HepG2 (cell line): ENCODE results near the gene JMJD1C. TPM values are rescaled to one million over a fixed set of nuclear protein-coding genes. Genes with fewer than 3 reads are reported as not detected.

Experiments used
- AKNA ChIP-seq: sonication (generic); formaldehyde crosslinking; IDR thresholded peaks from 2 replicates; pipeline ENCODE4 v1.4.0; 2020; ENCODE audit warnings: missing genetic modification reagents, borderline replicate concordance
- DNMT1 ChIP-seq: sonication (generic); formaldehyde crosslinking; IDR thresholded peaks from 2 replicates; pipeline ENCODE4 v1.5.1; 2020; ENCODE audit warnings: mild to moderate bottlenecking, missing genetic modification reagents
- GABPB1 ChIP-seq: IDR thresholded peaks from 2 replicates; pipeline ENCODE4 v1.6.1; 2016; ENCODE audit warnings: mild to moderate bottlenecking, missing genetic modification reagents, moderate library complexity, missing compliant biosample characterization
- MBD4 ChIP-seq: IDR thresholded peaks from 2 replicates; pipeline ENCODE4 v1.6.1; 2012; ENCODE audit warnings: low read length, inconsistent platforms, borderline replicate concordance
- NFIC ChIP-seq: IDR thresholded peaks from 2 replicates; pipeline ENCODE4 v1.6.1; 2012; ENCODE audit warnings: mild to moderate bottlenecking, low read length, inconsistent platforms
- NFRKB ChIP-seq: fragments of 450-650 bp; IDR thresholded peaks from 2 replicates; pipeline ENCODE4 v1.6.1; 2017
- REXO4 ChIP-seq: sonication (generic); formaldehyde crosslinking; IDR thresholded peaks from 2 replicates; pipeline ENCODE4 v1.8.0; 2022; ENCODE audit warnings: missing genetic modification reagents, mild to moderate bottlenecking, borderline replicate concordance
- ZFX ChIP-seq: sonication (generic); formaldehyde crosslinking; IDR thresholded peaks from 2 replicates; pipeline ENCODE4 v1.4.0; 2020; ENCODE audit warnings: mild to moderate bottlenecking, low read depth, missing genetic modification reagents, moderate library complexity
- ZNF136 ChIP-seq: sonication (generic); formaldehyde crosslinking; IDR thresholded peaks from 2 replicates; pipeline ENCODE4 v1.8.1; 2022; ENCODE audit warnings: low read depth, mild to moderate bottlenecking, moderate library complexity, missing genetic modification reagents
- ZNF235 ChIP-seq: sonication (generic); formaldehyde crosslinking; IDR thresholded peaks from 2 replicates; pipeline ENCODE4 v1.8.1; 2023; ENCODE audit warnings: mild to moderate bottlenecking, missing genetic modification reagents, borderline replicate concordance
- ZNF335 ChIP-seq: sonication (generic); formaldehyde crosslinking; IDR thresholded peaks from 2 replicates; pipeline ENCODE4 v1.4.0; 2020; ENCODE audit warnings: missing genetic modification reagents
- ZNF354B ChIP-seq: sonication (generic); formaldehyde crosslinking; IDR thresholded peaks from 2 replicates; pipeline ENCODE4 v1.8.0; 2022; ENCODE audit warnings: mild to moderate bottlenecking, missing genetic modification reagents
- ZNF605 ChIP-seq: sonication (generic); formaldehyde crosslinking; IDR thresholded peaks from 2 replicates; pipeline ENCODE4 v1.8.0; 2022; ENCODE audit warnings: mild to moderate bottlenecking, missing genetic modification reagents
- ZNF703 ChIP-seq: sonication (generic); formaldehyde crosslinking; IDR thresholded peaks from 2 replicates; pipeline ENCODE4 v1.5.1; 2020; ENCODE audit warnings: missing genetic modification reagents, mild to moderate bottlenecking, moderate library complexity, borderline replicate concordance
- ZNF776 ChIP-seq: sonication (generic); formaldehyde crosslinking; IDR thresholded peaks from 2 replicates; pipeline ENCODE4 v1.4.0; 2020; ENCODE audit warnings: mild to moderate bottlenecking, missing genetic modification reagents
- ZSCAN5A ChIP-seq: sonication (generic); formaldehyde crosslinking; IDR thresholded peaks from 2 replicates; pipeline ENCODE4 v1.8.0; 2022; ENCODE audit warnings: mild to moderate bottlenecking, missing genetic modification reagents, borderline replicate concordance
- polyA plus RNA-seq, 8 experiments: library from polyadenylated mRNA; depleted of rRNA in 3 of 8; stranded (reverse) in 7 of 8; unstranded in 1 of 8; fragments of >200 nt; fragmentation: Illumina TruSeq in 4 of 8; extraction: Trizol in 4 of 8; gene quantifications; 2 replicates each; pipeline versions ENCODE4 v1.2.1 to v1.2.3, GENCODE V29; 2011 to 2016; ENCODE audit warnings: low read depth in 4 of 8, missing spikeins in 1 of 8, mixed read lengths in 1 of 8; ENCODE audit not compliant: insufficient read depth in 1 of 8
- total RNA-seq, 5 experiments: library from RNA; depleted of rRNA; stranded (reverse); fragments of >200 nt; fragmentation: Illumina TruSeq; extraction: Trizol; gene quantifications; 2 replicates each; pipeline ENCODE4 v1.2.3, GENCODE V29; 2016; ENCODE audit warnings: low read depth in 1 of 5
- TF ChIP-seq, protein P1 (sequence below): sonication (generic); formaldehyde crosslinking; IDR thresholded peaks from 2 replicates; pipeline ENCODE4 v1.5.0; 2020; ENCODE audit warnings: missing genetic modification reagents
- TF ChIP-seq, protein P2 (sequence below): sonication (generic); formaldehyde crosslinking; IDR thresholded peaks from 2 replicates; pipeline ENCODE4 v1.4.0; 2020; ENCODE audit warnings: missing genetic modification reagents

JMJD1C gene
- total and polyA plus RNA-seq, 2 of the 13 experiments (the other 11 are each of a cell fraction or from before 2014, with no cell fraction given) = 42.3 to 42.7 TPM

DNA sequence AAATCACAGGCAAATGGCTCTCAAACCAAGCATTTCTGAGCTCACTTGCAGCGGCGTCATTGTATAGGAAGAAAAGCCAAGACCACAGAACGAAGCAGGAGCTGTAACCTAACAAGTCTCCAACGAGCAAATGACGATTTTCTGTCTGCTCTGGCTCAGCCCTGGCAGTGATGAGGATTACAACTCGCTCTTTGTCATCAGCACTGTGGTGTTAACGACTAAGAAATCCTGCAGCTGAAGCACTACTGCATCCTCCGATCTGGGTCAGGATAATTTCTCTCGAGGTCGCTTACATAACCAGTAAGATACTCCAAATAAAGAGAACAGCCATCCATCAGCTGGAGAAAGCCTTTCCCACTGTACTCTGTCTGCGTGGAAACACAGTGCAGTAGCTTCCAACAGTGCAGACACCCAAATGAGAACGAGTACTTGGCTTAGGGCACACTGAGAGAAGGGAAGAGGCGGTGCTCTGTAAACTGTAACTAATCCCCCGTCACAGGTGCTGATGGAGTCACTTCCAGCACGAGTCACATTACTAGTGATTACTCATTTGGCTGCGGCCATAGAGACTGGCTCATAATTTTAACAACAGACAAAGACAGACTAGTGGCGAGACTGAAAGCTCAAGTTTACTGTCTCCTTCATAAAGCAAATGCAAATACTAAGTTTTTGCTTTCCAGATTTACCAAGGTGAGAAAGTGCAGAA, 196.8 kb downstream of the JMJD1C start (continued):
- TF ChIP-seq ZNF235 (CRISPR knock-in tag) = no peak
- no peak for TF ChIP-seq ZNF703 (CRISPR knock-in tag)
- TF ChIP-seq NFRKB = no peak
- TF ChIP-seq ZSCAN5A (CRISPR knock-in tag) = peak; percentile 69; the same call in 1 of the 2 replicates
- TF ChIP-seq AKNA (CRISPR knock-in tag) = no peak
- TF ChIP-seq ZNF605 = peak; percentile 78
- no peak for TF ChIP-seq DNMT1 (CRISPR knock-in tag)
- TF ChIP-seq ZNF354B (CRISPR knock-in tag) = no peak
- TF ChIP-seq REXO4 (CRISPR knock-in tag) = no peak
- TF ChIP-seq ZNF136 (CRISPR knock-in tag) = no peak
- TF ChIP-seq NFIC = 0 out of 2 replicates have a peak, but pooled peaks have one; percentile 26
- peak; percentile 36; the same call in 1 of the 2 replicates for TF ChIP-seq GABPB1 (CRISPR knock-in tag)
- TF ChIP-seq ZNF776 (CRISPR knock-in tag) = no peak
- TF ChIP-seq, protein P1, sequence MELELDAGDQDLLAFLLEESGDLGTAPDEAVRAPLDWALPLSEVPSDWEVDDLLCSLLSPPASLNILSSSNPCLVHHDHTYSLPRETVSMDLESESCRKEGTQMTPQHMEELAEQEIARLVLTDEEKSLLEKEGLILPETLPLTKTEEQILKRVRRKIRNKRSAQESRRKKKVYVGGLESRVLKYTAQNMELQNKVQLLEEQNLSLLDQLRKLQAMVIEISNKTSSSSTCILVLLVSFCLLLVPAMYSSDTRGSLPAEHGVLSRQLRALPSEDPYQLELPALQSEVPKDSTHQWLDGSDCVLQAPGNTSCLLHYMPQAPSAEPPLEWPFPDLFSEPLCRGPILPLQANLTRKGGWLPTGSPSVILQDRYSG = no peak
- no peak for TF ChIP-seq MBD4
- TF ChIP-seq ZFX (CRISPR knock-in tag) = no peak
- peak; percentile 69 for TF ChIP-seq ZNF335 (CRISPR knock-in tag)
- TF ChIP-seq, protein P2, sequence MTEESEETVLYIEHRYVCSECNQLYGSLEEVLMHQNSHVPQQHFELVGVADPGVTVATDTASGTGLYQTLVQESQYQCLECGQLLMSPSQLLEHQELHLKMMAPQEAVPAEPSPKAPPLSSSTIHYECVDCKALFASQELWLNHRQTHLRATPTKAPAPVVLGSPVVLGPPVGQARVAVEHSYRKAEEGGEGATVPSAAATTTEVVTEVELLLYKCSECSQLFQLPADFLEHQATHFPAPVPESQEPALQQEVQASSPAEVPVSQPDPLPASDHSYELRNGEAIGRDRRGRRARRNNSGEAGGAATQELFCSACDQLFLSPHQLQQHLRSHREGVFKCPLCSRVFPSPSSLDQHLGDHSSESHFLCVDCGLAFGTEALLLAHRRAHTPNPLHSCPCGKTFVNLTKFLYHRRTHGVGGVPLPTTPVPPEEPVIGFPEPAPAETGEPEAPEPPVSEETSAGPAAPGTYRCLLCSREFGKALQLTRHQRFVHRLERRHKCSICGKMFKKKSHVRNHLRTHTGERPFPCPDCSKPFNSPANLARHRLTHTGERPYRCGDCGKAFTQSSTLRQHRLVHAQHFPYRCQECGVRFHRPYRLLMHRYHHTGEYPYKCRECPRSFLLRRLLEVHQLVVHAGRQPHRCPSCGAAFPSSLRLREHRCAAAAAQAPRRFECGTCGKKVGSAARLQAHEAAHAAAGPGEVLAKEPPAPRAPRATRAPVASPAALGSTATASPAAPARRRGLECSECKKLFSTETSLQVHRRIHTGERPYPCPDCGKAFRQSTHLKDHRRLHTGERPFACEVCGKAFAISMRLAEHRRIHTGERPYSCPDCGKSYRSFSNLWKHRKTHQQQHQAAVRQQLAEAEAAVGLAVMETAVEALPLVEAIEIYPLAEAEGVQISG (CRISPR knock-in tag) = peak; percentile 58
